HepG2 (cell line): ENCODE measurements around the gene ELP4. TPM values are rescaled to one million over a fixed set of nuclear protein-coding genes. Genes with fewer than 3 reads are reported as not detected.

Experiments
- CHCHD3 ChIP-seq: sonication (generic); formaldehyde crosslinking; IDR thresholded peaks from 2 replicates; pipeline ENCODE4 v1.8.0; 2022; ENCODE audit warnings: mild to moderate bottlenecking, missing genetic modification reagents, moderate library complexity
- FOXA1 ChIP-seq, 2 experiments: fragments of 450-650 bp in 1 of 2; sonication (generic) in 1 of 2; formaldehyde crosslinking in 1 of 2; IDR thresholded peaks; 2 replicates each; pipeline versions ENCODE4 v1.4.0 to v1.6.1; 2016 to 2020; ENCODE audit warnings: missing genetic modification reagents in 1 of 2
- NFE2L2 ChIP-seq: fragments of 150-350 bp; IDR thresholded peaks from 2 replicates; pipeline ENCODE4 v1.6.1; 2014; ENCODE audit warnings: low read length
- PAF1 ChIP-seq: IDR thresholded peaks from 2 replicates; pipeline ENCODE4 v1.6.1; 2016; ENCODE audit warnings: missing genetic modification reagents, missing compliant biosample characterization
- SKI ChIP-seq: fragments of 450-650 bp; IDR thresholded peaks from one replicate; pipeline ENCODE4 v1.6.1; 2018; ENCODE audit warnings: mild to moderate bottlenecking; ENCODE audit not compliant: partially characterized antibody
- SOX5 ChIP-seq: IDR thresholded peaks from 2 replicates; pipeline ENCODE4 v1.6.1; 2016; ENCODE audit warnings: borderline replicate concordance
- ZBTB7B ChIP-seq: sonication (generic); formaldehyde crosslinking; IDR thresholded peaks from 2 replicates; pipeline ENCODE4 v1.4.0; 2020; ENCODE audit warnings: missing genetic modification reagents
- ZNF124 ChIP-seq: sonication (generic); formaldehyde crosslinking; IDR thresholded peaks from 2 replicates; pipeline ENCODE4 v1.4.0; 2020; ENCODE audit warnings: missing genetic modification reagents
- ZNF136 ChIP-seq: sonication (generic); formaldehyde crosslinking; IDR thresholded peaks from 2 replicates; pipeline ENCODE4 v1.8.1; 2022; ENCODE audit warnings: low read depth, mild to moderate bottlenecking, moderate library complexity, missing genetic modification reagents
- ZNF501 ChIP-seq: sonication (generic); formaldehyde crosslinking; IDR thresholded peaks from 2 replicates; pipeline ENCODE4 v1.5.1; 2020; ENCODE audit warnings: mild to moderate bottlenecking, moderate library complexity, missing genetic modification reagents
- ZNF530 ChIP-seq: sonication (generic); formaldehyde crosslinking; IDR thresholded peaks from 2 replicates; pipeline ENCODE4 v1.5.0; 2020; ENCODE audit warnings: low read depth, mild to moderate bottlenecking, missing genetic modification reagents
- polyA plus RNA-seq, 8 experiments: library from polyadenylated mRNA; depleted of rRNA in 3 of 8; stranded (reverse) in 7 of 8; unstranded in 1 of 8; fragments of >200 nt; fragmentation: Illumina TruSeq in 4 of 8; extraction: Trizol in 4 of 8; gene quantifications; 2 replicates each; pipeline versions ENCODE4 v1.2.1 to v1.2.3, GENCODE V29; 2011 to 2016; ENCODE audit warnings: low read depth in 4 of 8, missing spikeins in 1 of 8, mixed read lengths in 1 of 8; ENCODE audit not compliant: insufficient read depth in 1 of 8
- total RNA-seq, 5 experiments: library from RNA; depleted of rRNA; stranded (reverse); fragments of >200 nt; fragmentation: Illumina TruSeq; extraction: Trizol; gene quantifications; 2 replicates each; pipeline ENCODE4 v1.2.3, GENCODE V29; 2016; ENCODE audit warnings: low read depth in 1 of 5
- TF ChIP-seq, protein P1 (sequence below): sonication (generic); formaldehyde crosslinking; IDR thresholded peaks from 2 replicates; pipeline ENCODE4 v1.5.1; 2020; ENCODE audit warnings: mild to moderate bottlenecking, missing genetic modification reagents, moderate library complexity
- TF ChIP-seq, protein P2 (sequence below): sonication (generic); formaldehyde crosslinking; IDR thresholded peaks from 2 replicates; pipeline ENCODE4 v1.5.1; 2020; ENCODE audit warnings: mild to moderate bottlenecking, missing genetic modification reagents
- TF ChIP-seq, protein P3 (sequence below): sonication (generic); formaldehyde crosslinking; IDR thresholded peaks from 2 replicates; pipeline ENCODE4 v1.8.0; 2022; ENCODE audit warnings: mild to moderate bottlenecking, missing genetic modification reagents, moderate library complexity
- TF ChIP-seq, protein P4 (sequence below): sonication (generic); formaldehyde crosslinking; IDR thresholded peaks from 2 replicates; pipeline ENCODE4 v1.4.0; 2020; ENCODE audit warnings: mild to moderate bottlenecking, missing genetic modification reagents, borderline replicate concordance

The ELP4 gene
- total and polyA plus RNA-seq, 2 of the 13 experiments (the other 11 are each of a cell fraction or from before 2014, with no cell fraction given): 12.8 to 19.1 TPM

DNA sequence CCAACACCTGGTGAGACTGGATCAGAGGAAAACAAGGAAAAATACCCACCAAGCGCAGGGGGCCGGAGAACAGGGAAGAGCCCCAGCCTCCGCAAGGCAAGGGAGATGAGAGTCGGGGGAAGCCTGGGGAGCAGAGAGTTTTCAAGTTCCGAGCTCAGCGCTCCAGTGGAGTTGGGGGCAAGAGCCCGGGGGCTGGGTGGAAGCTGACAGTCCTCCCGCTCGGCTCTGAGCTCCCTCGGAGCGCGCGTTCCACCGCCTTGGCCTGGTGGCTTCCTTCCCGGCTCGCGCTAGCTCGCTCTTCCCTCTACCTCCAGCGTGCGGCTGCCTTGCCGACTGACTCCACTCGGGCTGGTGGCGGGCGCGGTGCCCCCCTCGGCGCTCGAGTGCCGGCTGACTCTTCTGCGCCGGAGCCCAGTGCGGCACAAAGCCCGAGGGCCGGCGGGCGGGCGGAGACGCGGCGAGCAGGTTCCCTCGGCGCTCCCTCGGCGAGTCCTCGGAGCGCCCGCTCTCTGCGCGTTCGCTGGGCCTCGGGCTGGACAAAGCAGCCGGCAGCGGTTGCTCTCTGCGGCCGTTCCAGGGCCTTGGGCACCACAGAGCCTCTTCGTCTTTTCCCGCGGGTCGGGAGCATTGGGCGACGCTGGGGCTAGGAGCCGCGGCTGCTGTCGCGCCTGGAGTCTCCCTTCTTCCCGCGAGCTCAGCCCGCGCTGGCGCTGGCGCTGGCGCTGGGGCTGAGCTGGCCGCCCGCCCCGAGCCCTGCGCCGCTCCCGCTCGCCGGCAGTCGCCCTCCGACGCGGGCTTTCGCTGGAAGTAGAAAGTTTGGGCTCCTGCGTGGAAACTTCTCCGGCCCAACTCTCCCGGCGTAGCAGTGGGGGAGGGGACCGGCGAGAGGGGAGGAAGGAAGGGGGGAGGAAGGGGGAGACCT lies 300.6 kb downstream of the ELP4 start (continued):
- TF ChIP-seq, protein P1, sequence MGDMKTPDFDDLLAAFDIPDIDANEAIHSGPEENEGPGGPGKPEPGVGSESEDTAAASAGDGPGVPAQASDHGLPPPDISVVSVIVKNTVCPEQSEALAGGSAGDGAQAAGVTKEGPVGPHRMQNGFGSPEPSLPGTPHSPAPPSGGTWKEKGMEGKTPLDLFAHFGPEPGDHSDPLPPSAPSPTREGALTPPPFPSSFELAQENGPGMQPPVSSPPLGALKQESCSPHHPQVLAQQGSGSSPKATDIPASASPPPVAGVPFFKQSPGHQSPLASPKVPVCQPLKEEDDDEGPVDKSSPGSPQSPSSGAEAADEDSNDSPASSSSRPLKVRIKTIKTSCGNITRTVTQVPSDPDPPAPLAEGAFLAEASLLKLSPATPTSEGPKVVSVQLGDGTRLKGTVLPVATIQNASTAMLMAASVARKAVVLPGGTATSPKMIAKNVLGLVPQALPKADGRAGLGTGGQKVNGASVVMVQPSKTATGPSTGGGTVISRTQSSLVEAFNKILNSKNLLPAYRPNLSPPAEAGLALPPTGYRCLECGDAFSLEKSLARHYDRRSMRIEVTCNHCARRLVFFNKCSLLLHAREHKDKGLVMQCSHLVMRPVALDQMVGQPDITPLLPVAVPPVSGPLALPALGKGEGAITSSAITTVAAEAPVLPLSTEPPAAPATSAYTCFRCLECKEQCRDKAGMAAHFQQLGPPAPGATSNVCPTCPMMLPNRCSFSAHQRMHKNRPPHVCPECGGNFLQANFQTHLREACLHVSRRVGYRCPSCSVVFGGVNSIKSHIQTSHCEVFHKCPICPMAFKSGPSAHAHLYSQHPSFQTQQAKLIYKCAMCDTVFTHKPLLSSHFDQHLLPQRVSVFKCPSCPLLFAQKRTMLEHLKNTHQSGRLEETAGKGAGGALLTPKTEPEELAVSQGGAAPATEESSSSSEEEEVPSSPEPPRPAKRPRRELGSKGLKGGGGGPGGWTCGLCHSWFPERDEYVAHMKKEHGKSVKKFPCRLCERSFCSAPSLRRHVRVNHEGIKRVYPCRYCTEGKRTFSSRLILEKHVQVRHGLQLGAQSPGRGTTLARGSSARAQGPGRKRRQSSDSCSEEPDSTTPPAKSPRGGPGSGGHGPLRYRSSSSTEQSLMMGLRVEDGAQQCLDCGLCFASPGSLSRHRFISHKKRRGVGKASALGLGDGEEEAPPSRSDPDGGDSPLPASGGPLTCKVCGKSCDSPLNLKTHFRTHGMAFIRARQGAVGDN: peak; percentile 54
- TF ChIP-seq ZNF501 (CRISPR knock-in tag) (no peak), ZNF124 (CRISPR knock-in tag) (no peak), SOX5 (no peak), FOXA1 (IDR thresholded peaks at IDR 0.05) (no peak), FOXA1 (CRISPR knock-in tag; IDR thresholded peaks at IDR 0.05) (no peak), CHCHD3 (CRISPR knock-in tag) (no peak), NFE2L2 (no peak), ZBTB7B (CRISPR knock-in tag) (no peak), ZNF530 (CRISPR knock-in tag) (no peak), SKI (no peak), ZNF136 (CRISPR knock-in tag) (no peak), PAF1 (CRISPR knock-in tag) (no peak)
- TF ChIP-seq, protein P2, sequence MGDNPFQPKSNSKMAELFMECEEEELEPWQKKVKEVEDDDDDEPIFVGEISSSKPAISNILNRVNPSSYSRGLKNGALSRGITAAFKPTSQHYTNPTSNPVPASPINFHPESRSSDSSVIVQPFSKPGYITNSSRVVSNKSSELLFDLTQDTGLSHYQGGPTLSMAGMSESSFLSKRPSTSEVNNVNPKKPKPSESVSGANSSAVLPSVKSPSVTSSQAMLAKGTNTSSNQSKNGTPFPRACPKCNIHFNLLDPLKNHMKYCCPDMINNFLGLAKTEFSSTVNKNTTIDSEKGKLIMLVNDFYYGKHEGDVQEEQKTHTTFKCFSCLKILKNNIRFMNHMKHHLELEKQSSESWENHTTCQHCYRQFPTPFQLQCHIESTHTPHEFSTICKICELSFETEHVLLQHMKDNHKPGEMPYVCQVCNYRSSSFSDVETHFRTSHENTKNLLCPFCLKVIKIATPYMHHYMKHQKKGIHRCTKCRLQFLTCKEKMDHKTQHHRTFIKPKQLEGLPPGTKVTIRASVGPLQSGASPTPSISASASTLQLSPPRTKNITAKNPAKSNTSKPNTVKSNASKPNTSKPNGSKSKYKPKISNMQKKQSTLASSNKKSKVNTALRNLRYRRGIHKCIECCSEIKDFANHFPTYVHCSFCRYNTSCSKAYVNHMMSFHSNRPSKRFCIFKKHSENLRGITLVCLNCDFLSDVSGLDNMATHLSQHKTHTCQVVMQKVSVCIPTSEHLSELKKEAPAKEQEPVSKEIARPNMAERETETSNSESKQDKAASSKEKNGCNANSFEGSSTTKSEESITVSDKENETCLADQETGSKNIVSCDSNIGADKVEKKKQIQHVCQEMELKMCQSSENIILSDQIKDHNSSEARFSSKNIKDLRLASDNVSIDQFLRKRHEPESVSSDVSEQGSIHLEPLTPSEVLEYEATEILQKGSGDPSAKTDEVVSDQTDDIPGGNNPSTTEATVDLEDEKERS (CRISPR knock-in tag): no peak
- TF ChIP-seq, protein P3, sequence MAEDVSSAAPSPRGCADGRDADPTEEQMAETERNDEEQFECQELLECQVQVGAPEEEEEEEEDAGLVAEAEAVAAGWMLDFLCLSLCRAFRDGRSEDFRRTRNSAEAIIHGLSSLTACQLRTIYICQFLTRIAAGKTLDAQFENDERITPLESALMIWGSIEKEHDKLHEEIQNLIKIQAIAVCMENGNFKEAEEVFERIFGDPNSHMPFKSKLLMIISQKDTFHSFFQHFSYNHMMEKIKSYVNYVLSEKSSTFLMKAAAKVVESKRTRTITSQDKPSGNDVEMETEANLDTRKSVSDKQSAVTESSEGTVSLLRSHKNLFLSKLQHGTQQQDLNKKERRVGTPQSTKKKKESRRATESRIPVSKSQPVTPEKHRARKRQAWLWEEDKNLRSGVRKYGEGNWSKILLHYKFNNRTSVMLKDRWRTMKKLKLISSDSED (CRISPR knock-in tag): no peak
- TF ChIP-seq, protein P4, sequence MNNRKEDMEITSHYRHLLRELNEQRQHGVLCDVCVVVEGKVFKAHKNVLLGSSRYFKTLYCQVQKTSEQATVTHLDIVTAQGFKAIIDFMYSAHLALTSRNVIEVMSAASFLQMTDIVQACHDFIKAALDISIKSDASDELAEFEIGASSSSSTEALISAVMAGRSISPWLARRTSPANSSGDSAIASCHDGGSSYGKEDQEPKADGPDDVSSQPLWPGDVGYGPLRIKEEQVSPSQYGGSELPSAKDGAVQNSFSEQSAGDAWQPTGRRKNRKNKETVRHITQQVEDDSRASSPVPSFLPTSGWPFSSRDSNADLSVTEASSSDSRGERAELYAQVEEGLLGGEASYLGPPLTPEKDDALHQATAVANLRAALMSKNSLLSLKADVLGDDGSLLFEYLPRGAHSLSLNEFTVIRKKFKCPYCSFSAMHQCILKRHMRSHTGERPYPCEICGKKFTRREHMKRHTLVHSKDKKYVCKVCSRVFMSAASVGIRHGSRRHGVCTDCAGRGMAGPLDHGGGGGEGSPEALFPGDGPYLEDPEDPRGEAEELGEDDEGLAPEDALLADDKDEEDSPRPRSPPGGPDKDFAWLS (CRISPR knock-in tag): no peak
